NK-92 treated with Interleukin-12 subunit alpha and Interleukin-12 subunit beta, amount 100 ng/mL, for 24 hours (cell line): ENCODE measurements around the gene MYH14.
"Not testable (repeated sequence)": the region's sequence is repeated elsewhere in the genome, so short reads cannot be mapped to it uniquely, and the experiment has no call there.

Source experiments
- DNase-seq: peaks from one replicate; lab custom pipeline; 2025; lab: John Stamatoyannopoulos, UW

MYH14 gene

GRCh38 chr19:50226536-50226935 is 23.1 kb downstream of the MYH14 start:
- no peak for DNase-seq

- not testable (repeated sequence) for DNase-seq
These were observed 24.7 kb downstream of the MYH14 start for GRCh38 chr19:50228153-50228552.

- no peak for DNase-seq
These were observed 27.2 kb downstream of the MYH14 start for GRCh38 chr19:50230379-50231351.

- DNase-seq, result not testable (repeated sequence)
These were observed 28.0 kb downstream of the MYH14 start for GRCh38 chr19:50231417-50231816.

- DNase-seq, result no peak
These were observed 28.4 kb downstream of the MYH14 start for GRCh38 chr19:50231821-50232220.

- DNase-seq, result no peak
These were observed 29.2 kb downstream of the MYH14 start for GRCh38 chr19:50232600-50232999.

- DNase-seq, result no peak
These were observed 30.0 kb downstream of the MYH14 start for GRCh38 chr19:50233308-50233910.

GRCh38 chr19:50237493-50237892 is 34.1 kb downstream of the MYH14 start:
- DNase-seq, result not testable (repeated sequence)

- no peak for DNase-seq
These were observed 34.6 kb downstream of the MYH14 start for GRCh38 chr19:50238043-50238442.

- DNase-seq, result no peak
These were observed 36.6 kb downstream of the MYH14 start for GRCh38 chr19:50239921-50240590.

- no peak for DNase-seq
These were observed 39.2 kb downstream of the MYH14 start for GRCh38 chr19:50242581-50242980.

- no peak for DNase-seq
These were observed 41.3 kb downstream of the MYH14 start for GRCh38 chr19:50244695-50245094.

GRCh38 chr19:50248413-50248812 is 45.0 kb downstream of the MYH14 start:
- DNase-seq, result no peak

- DNase-seq, result no peak
These were observed 45.4 kb downstream of the MYH14 start for GRCh38 chr19:50248826-50249225.

GRCh38 chr19:50249636-50250035 is 46.2 kb downstream of the MYH14 start:
- DNase-seq, result no peak

GRCh38 chr19:50250450-50251136 is 47.2 kb downstream of the MYH14 start:
- no peak for DNase-seq

- no peak for DNase-seq
These were observed 48.9 kb downstream of the MYH14 start for GRCh38 chr19:50252111-50252886.

- DNase-seq, result no peak
These were observed 49.5 kb downstream of the MYH14 start for GRCh38 chr19:50252887-50253268.

- no peak for DNase-seq
These were observed 51.7 kb downstream of the MYH14 start for GRCh38 chr19:50255115-50255514.

GRCh38 chr19:50257141-50257540 is 53.7 kb downstream of the MYH14 start:
- DNase-seq, result no peak

- DNase-seq, result no peak
These were observed 55.5 kb downstream of the MYH14 start for GRCh38 chr19:50258918-50259372.
